ENCODE measurements around the gene HTR7.

HTR7 gene

GRCh38 chr10:90751107-90751997 is 106.5 kb downstream of the HTR7 start:
- TF ChIP-seq POLR2AphosphoS5 (IDR thresholded peaks at IDR 0.05; ENCODE audit: low read depth, low read length): no peak
- TF ChIP-seq REST (IDR thresholded peaks at IDR 0.05; ENCODE audit: insufficient read depth in 1 of 2, low read depth in 2 of 2, low read length in 2 of 2): no peak
- TF ChIP-seq FOXP2 (optimal IDR thresholded peaks at IDR 0.05; ENCODE audit: borderline replicate concordance, extremely low read depth, extremely low read length, insufficient read depth): no peak
- TF ChIP-seq TAF1 (IDR thresholded peaks at IDR 0.05; ENCODE audit: borderline replicate concordance, insufficient read depth, low read length): no peak
- no peak for TF ChIP-seq SIN3A (IDR thresholded peaks at IDR 0.05; ENCODE audit: borderline replicate concordance, insufficient read depth, low read length)

- TF ChIP-seq TAF1 (IDR thresholded peaks at IDR 0.05; ENCODE audit: borderline replicate concordance, insufficient read depth, low read length) (no peak), SIN3A (IDR thresholded peaks at IDR 0.05; ENCODE audit: borderline replicate concordance, insufficient read depth, low read length) (no peak), REST (IDR thresholded peaks at IDR 0.05; ENCODE audit: insufficient read depth in 1 of 2, low read depth in 2 of 2, low read length in 2 of 2) (no peak), POLR2AphosphoS5 (IDR thresholded peaks at IDR 0.05; ENCODE audit: low read depth, low read length) (no peak), FOXP2 (optimal IDR thresholded peaks at IDR 0.05; ENCODE audit: borderline replicate concordance, extremely low read depth, extremely low read length, insufficient read depth) (no peak)
These were observed 111.0 kb downstream of the HTR7 start for GRCh38 chr10:90746829-90747228.

- TF ChIP-seq SIN3A (IDR thresholded peaks at IDR 0.05; ENCODE audit: borderline replicate concordance, insufficient read depth, low read length): no peak
- TF ChIP-seq POLR2AphosphoS5 (IDR thresholded peaks at IDR 0.05; ENCODE audit: low read depth, low read length): no peak
- TF ChIP-seq REST (IDR thresholded peaks at IDR 0.05; ENCODE audit: insufficient read depth in 1 of 2, low read depth in 2 of 2, low read length in 2 of 2): no peak
- TF ChIP-seq TAF1 (IDR thresholded peaks at IDR 0.05; ENCODE audit: borderline replicate concordance, insufficient read depth, low read length): no peak
- TF ChIP-seq FOXP2 (optimal IDR thresholded peaks at IDR 0.05; ENCODE audit: borderline replicate concordance, extremely low read depth, extremely low read length, insufficient read depth): no peak
These were observed 112.3 kb downstream of the HTR7 start for GRCh38 chr10:90745565-90745964.

- TF ChIP-seq TAF1 (IDR thresholded peaks at IDR 0.05; ENCODE audit: borderline replicate concordance, insufficient read depth, low read length): no peak
These were observed 114.5 kb downstream of the HTR7 start for GRCh38 chr10:90743291-90743690.

GRCh38 chr10:90741926-90742565 is 115.8 kb downstream of the HTR7 start:
- TF ChIP-seq FOXP2 (optimal IDR thresholded peaks at IDR 0.05; ENCODE audit: borderline replicate concordance, extremely low read depth, extremely low read length, insufficient read depth): no peak

GRCh38 chr10:90740265-90740664 is 117.6 kb downstream of the HTR7 start:
- TF ChIP-seq REST (IDR thresholded peaks at IDR 0.05; ENCODE audit: insufficient read depth in 1 of 2, low read depth in 2 of 2, low read length in 2 of 2) (no peak), SIN3A (IDR thresholded peaks at IDR 0.05; ENCODE audit: borderline replicate concordance, insufficient read depth, low read length) (no peak), POLR2AphosphoS5 (IDR thresholded peaks at IDR 0.05; ENCODE audit: low read depth, low read length) (no peak), TAF1 (IDR thresholded peaks at IDR 0.05; ENCODE audit: borderline replicate concordance, insufficient read depth, low read length) (no peak), FOXP2 (optimal IDR thresholded peaks at IDR 0.05; ENCODE audit: borderline replicate concordance, extremely low read depth, extremely low read length, insufficient read depth) (no peak)
